ENCODE results near the gene ACACB.

The ACACB gene

DNA sequence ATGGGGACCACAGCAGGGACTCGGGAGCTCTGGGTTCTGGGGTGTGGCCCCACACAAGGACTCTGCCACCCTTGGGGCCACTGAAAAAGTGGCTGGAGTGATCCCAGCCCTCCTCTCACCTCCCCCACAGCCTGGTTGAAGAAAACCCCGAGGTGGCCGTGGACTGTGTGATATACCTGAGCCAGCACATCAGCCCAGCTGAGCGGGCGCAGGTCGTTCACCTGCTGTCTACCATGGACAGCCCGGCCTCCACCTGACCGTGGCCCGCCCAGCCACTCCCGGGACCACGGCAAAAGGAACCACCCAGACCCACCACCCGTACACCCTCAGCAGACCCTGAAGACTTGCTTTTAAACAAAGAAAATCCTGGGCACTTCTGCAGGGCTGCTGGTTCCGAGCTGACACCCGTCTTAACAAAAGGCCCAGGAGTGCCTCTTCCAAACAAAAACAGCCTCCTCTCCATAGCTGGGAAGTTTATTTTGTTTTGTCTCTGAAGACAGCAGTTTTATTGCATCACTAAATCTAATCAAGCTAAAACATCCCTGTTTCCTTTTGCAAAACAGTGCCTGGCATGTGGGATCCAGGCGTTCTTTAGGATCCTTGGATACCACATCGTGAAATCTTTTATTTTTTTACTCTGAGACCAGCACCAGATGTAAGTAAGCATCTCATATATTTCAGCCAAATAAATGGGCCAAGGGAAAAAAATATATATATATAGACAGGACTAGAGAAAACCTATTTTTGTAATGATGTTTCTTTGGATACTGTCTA is 149.9 kb downstream of the ACACB start:
- no peaks in the 10 kb centered on the region for H3K9me3 ChIP-seq (ENCODE audit: low read length)
- no peak overlapping the region for H2AFZ ChIP-seq (ENCODE audit: low read depth, low read length)
- H3K36me3 ChIP-seq (ENCODE audit: insufficient read depth, low read length), result no peaks in the 10 kb centered on the region
- H3K4me3 ChIP-seq (ENCODE audit: low read length), result no peak overlapping the region
- no peaks in the 10 kb centered on the region for H3K4me1 ChIP-seq (ENCODE audit: insufficient read depth, low read length)
- H3K27me3 ChIP-seq (ENCODE audit: insufficient read depth, low read length), result no peaks in the 10 kb centered on the region

- Histone ChIP-seq H3K36me3 (ENCODE audit: insufficient read depth, low read length) (no peaks in the 10 kb centered on the region), H3K4me1 (ENCODE audit: insufficient read depth, low read length) (no peaks in the 10 kb centered on the region), H3K4me3 (ENCODE audit: low read length) (no peak overlapping the region), H3K9me3 (ENCODE audit: low read length) (no peaks in the 10 kb centered on the region), H2AFZ (ENCODE audit: low read depth, low read length) (no peak overlapping the region), H3K27me3 (ENCODE audit: insufficient read depth, low read length) (no peaks in the 10 kb centered on the region)
Observed at GRCh38 chr12:109267361-109267760, 151.0 kb downstream of the ACACB start.

DNA sequence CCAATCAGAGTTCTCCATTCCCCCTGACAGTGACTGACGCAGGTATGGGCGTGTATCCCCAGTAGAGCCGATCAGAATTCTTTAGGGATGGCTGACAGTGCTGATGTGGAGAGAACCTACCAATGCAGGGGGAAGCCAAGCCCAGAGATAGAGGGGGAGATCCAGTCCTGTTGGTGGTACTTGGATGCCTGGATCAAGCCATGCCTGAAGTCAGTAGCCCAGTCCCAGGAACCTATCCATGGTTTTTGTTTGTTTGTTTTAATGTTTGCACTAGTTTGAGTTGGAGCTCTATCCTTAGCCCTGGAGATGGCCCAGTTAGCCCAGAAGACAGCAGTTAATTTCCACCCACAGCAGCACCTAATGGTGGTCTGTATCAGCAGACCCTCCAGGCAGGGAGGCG is 152.5 kb downstream of the ACACB start:
- Histone ChIP-seq H3K36me3 (ENCODE audit: insufficient read depth, low read length) (no peaks in the 10 kb centered on the region), H3K4me3 (ENCODE audit: low read length) (no peak overlapping the region), H3K9me3 (ENCODE audit: low read length) (no peaks in the 10 kb centered on the region), H3K27me3 (ENCODE audit: insufficient read depth, low read length) (no peaks in the 10 kb centered on the region), H3K4me1 (ENCODE audit: insufficient read depth, low read length) (no peaks in the 10 kb centered on the region), H2AFZ (ENCODE audit: low read depth, low read length) (no peak overlapping the region)

GRCh38 chr12:109269428-109269827 is 153.0 kb downstream of the ACACB start:
- no peak overlapping the region for H3K4me3 ChIP-seq (ENCODE audit: low read length)
- no peaks in the 10 kb centered on the region for H3K36me3 ChIP-seq (ENCODE audit: insufficient read depth, low read length)
- no peaks in the 10 kb centered on the region for H3K9me3 ChIP-seq (ENCODE audit: low read length)
- no peaks in the 10 kb centered on the region for H3K27me3 ChIP-seq (ENCODE audit: insufficient read depth, low read length)
- H2AFZ ChIP-seq (ENCODE audit: low read depth, low read length), result no peak overlapping the region
- H3K4me1 ChIP-seq (ENCODE audit: insufficient read depth, low read length), result no peaks in the 10 kb centered on the region

GRCh38 chr12:109270494-109270893 is 154.1 kb downstream of the ACACB start:
- no peaks in the 10 kb centered on the region for H3K36me3 ChIP-seq (ENCODE audit: insufficient read depth, low read length)
- H3K4me3 ChIP-seq (ENCODE audit: low read length), result no peak overlapping the region

GRCh38 chr12:109271418-109271817 is 155.0 kb downstream of the ACACB start:
- no peaks in the 10 kb centered on the region for H3K4me1 ChIP-seq (ENCODE audit: insufficient read depth, low read length)
- H3K27me3 ChIP-seq (ENCODE audit: insufficient read depth, low read length), result no peaks in the 10 kb centered on the region
- H3K36me3 ChIP-seq (ENCODE audit: insufficient read depth, low read length), result no peaks in the 10 kb centered on the region
- H3K4me3 ChIP-seq (ENCODE audit: low read length), result no peak overlapping the region
- H3K9me3 ChIP-seq (ENCODE audit: low read length), result no peaks in the 10 kb centered on the region
- H2AFZ ChIP-seq (ENCODE audit: low read depth, low read length), result no peak overlapping the region

More at GRCh38 chr12:109270494-109270893, 154.1 kb downstream of the ACACB start:
- H3K4me1 ChIP-seq (ENCODE audit: insufficient read depth, low read length), result no peaks in the 10 kb centered on the region
- H2AFZ ChIP-seq (ENCODE audit: low read depth, low read length), result no peak overlapping the region
- no peaks in the 10 kb centered on the region for H3K27me3 ChIP-seq (ENCODE audit: insufficient read depth, low read length)
- H3K9me3 ChIP-seq (ENCODE audit: low read length), result no peaks in the 10 kb centered on the region

GRCh38 chr12:109273354-109273753 is 157.0 kb downstream of the ACACB start:
- no peak overlapping the region for H2AFZ ChIP-seq (ENCODE audit: low read depth, low read length)
- no peaks in the 10 kb centered on the region for H3K36me3 ChIP-seq (ENCODE audit: insufficient read depth, low read length)
- H3K9me3 ChIP-seq (ENCODE audit: low read length), result no peaks in the 10 kb centered on the region
- no peak overlapping the region for H3K4me3 ChIP-seq (ENCODE audit: low read length)
- H3K4me1 ChIP-seq (ENCODE audit: insufficient read depth, low read length), result no peaks in the 10 kb centered on the region
- peaks cover 2% of the 10 kb centered on the region for H3K27me3 ChIP-seq (ENCODE audit: insufficient read depth, low read length)

DNA sequence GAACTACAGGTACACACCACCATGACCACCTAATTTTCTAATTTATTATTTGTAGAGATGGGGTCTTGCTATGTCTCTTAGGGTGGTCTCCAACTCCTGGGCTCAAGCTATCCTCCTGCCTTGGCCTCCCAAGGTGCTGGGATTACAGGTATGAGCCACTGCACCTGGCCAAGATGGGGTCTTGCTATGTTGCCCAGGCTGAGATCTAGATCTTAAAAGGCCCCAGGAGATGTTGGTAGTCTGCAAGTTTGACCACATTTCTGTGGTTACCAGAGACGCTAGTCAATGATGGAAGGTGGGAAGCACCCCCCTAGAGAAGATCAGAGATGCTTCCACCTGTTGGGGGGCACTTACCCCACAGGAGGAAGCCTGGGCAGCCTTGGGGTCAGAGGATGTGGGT is 158.0 kb downstream of the ACACB start:
- Histone ChIP-seq H3K9me3 (ENCODE audit: low read length) (no peaks in the 10 kb centered on the region), H3K27me3 (ENCODE audit: insufficient read depth, low read length) (peaks cover 2% of the 10 kb centered on the region), H3K4me1 (ENCODE audit: insufficient read depth, low read length) (no peaks in the 10 kb centered on the region), H3K4me3 (ENCODE audit: low read length) (no peak overlapping the region), H2AFZ (ENCODE audit: low read depth, low read length) (no peak overlapping the region), H3K36me3 (ENCODE audit: insufficient read depth, low read length) (no peaks in the 10 kb centered on the region)

GRCh38 chr12:109275173-109275572 is 158.8 kb downstream of the ACACB start:
- no peaks in the 10 kb centered on the region for H3K9me3 ChIP-seq (ENCODE audit: low read length)
- no peaks in the 10 kb centered on the region for H3K36me3 ChIP-seq (ENCODE audit: insufficient read depth, low read length)
- no peak overlapping the region for H3K4me3 ChIP-seq (ENCODE audit: low read length)
- H3K27me3 ChIP-seq (ENCODE audit: insufficient read depth, low read length), result peaks cover 2% of the 10 kb centered on the region
- H2AFZ ChIP-seq (ENCODE audit: low read depth, low read length), result no peak overlapping the region
- H3K4me1 ChIP-seq (ENCODE audit: insufficient read depth, low read length), result no peaks in the 10 kb centered on the region

GRCh38 chr12:109276160-109276559 is 159.8 kb downstream of the ACACB start:
- Histone ChIP-seq H3K4me3 (ENCODE audit: low read length) (no peak overlapping the region), H3K36me3 (ENCODE audit: insufficient read depth, low read length) (no peaks in the 10 kb centered on the region), H3K27me3 (ENCODE audit: insufficient read depth, low read length) (peaks cover 2% of the 10 kb centered on the region), H3K4me1 (ENCODE audit: insufficient read depth, low read length) (no peaks in the 10 kb centered on the region), H2AFZ (ENCODE audit: low read depth, low read length) (no peak overlapping the region), H3K9me3 (ENCODE audit: low read length) (no peaks in the 10 kb centered on the region)

DNA sequence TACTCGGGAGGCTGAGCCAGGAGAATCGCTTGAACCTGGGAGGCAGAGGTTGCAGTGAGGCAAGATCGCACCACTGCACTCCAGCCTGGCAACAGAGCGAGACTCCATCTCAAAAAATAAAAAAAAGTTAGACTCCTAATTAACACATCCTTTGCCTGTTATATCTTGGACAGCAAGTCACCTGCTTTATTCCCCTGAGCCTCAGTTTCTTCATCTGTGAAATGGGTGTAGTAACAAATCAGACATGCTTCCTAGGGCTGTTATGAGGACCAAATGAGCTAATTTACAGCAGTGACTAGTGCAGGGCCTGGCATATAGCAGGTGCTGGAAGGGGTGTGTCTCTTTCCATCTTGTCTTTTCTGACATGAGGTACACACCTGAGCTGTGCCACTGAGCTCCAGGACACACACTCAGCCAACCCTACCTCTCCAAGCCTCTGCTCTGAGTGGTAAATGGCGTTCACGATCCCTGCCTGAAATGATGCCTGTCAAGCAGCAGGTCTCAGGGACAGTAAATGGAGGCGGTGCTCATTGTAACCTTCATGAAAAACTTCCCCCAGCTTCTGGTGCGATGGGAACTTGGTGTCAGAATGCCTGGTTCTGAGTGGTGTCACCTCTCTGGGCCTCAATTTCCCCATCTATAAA is 161.0 kb downstream of the ACACB start:
- H3K27me3 ChIP-seq (ENCODE audit: insufficient read depth, low read length), result peaks cover 2% of the 10 kb centered on the region
- no peaks in the 10 kb centered on the region for H3K36me3 ChIP-seq (ENCODE audit: insufficient read depth, low read length)
- no peaks in the 10 kb centered on the region for H3K4me1 ChIP-seq (ENCODE audit: insufficient read depth, low read length)
- no peak overlapping the region for H2AFZ ChIP-seq (ENCODE audit: low read depth, low read length)
- H3K9me3 ChIP-seq (ENCODE audit: low read length), result no peaks in the 10 kb centered on the region
- H3K4me3 ChIP-seq (ENCODE audit: low read length), result no peak overlapping the region

- H2AFZ ChIP-seq (ENCODE audit: low read depth, low read length), result no peak overlapping the region
- H3K27me3 ChIP-seq (ENCODE audit: insufficient read depth, low read length), result peaks cover 2% of the 10 kb centered on the region
- no peaks in the 10 kb centered on the region for H3K36me3 ChIP-seq (ENCODE audit: insufficient read depth, low read length)
- no peaks in the 10 kb centered on the region for H3K9me3 ChIP-seq (ENCODE audit: low read length)
- no peak overlapping the region for H3K4me3 ChIP-seq (ENCODE audit: low read length)
- no peaks in the 10 kb centered on the region for H3K4me1 ChIP-seq (ENCODE audit: insufficient read depth, low read length)
Observed at GRCh38 chr12:109277899-109278762, 161.7 kb downstream of the ACACB start.

DNA sequence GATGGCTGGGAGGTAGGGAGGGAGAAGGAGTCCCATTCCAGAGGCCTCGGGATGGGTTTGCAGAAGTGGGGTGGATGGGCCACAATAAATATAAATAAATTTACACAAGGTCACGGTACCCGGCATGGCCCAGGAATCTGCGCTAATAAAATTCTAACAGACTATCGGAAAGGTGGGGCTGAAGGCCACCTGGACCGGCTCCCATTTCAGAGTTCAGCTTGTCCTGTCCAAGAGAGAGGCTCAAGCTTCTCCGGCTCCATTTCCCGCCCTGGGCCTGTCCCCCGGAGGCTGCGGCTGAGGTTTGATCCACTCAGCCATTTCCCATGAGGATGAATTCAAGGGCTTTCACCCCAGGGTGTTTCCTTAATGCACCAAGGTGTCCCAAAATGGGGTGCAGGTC is 162.5 kb downstream of the ACACB start:
- H3K27me3 ChIP-seq (ENCODE audit: insufficient read depth, low read length), result peaks cover 2% of the 10 kb centered on the region
- no peak overlapping the region for H2AFZ ChIP-seq (ENCODE audit: low read depth, low read length)
- H3K4me1 ChIP-seq (ENCODE audit: insufficient read depth, low read length), result no peaks in the 10 kb centered on the region
- no peaks in the 10 kb centered on the region for H3K9me3 ChIP-seq (ENCODE audit: low read length)
- H3K36me3 ChIP-seq (ENCODE audit: insufficient read depth, low read length), result no peaks in the 10 kb centered on the region
- no peak overlapping the region for H3K4me3 ChIP-seq (ENCODE audit: low read length)
